ENCODE data around the gene GPD1. TPM values are rescaled to one million over a fixed set of nuclear protein-coding genes. Genes with fewer than 3 reads are reported as not detected.

The GPD1 gene
- total and polyA plus RNA-seq, 10 of the 15 experiments (the other 5 are each of a cell fraction or from before 2014, with no cell fraction given): 0.04 to 0.61 (median 0.26) TPM; not detected in 1

DNA sequence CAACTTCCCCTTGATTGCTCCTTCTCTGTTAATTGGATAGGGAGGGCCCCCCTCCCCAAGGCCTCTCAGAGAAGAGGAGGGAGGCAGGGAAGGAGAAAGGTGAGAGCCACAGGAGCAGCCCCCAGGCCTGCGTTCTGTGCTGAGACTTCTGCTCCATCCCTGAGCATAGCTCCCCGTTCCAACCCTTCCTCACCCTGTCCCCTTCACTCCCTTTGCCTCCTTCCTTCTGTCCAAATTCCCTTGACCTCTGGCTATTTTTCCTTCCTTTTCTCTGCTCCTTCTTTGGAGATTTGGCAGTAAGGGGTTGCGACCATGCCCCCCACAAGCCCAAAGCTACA is 47.2 kb upstream of the GPD1 start:
- H3K4me3 ChIP-seq: no peak overlapping the region
- H3K4me2 ChIP-seq (ENCODE audit: control insufficient read depth, insufficient read depth): peak overlapping the region; percentile 86; the same call in 1 of the 2 replicates
- H3K9me3 ChIP-seq (replicated peaks; ENCODE audit: control insufficient read depth, insufficient read depth, low read length): no peaks in the 10 kb centered on the region
- no peaks in the 10 kb centered on the region for H4K20me1 ChIP-seq (ENCODE audit: control insufficient read depth, insufficient read depth)
- H3K79me2 ChIP-seq (ENCODE audit: control insufficient read depth, insufficient read depth, low read length): no peaks in the 10 kb centered on the region
- ChIA-PET SMC1A (ENCODE audit: uncharacterized antibody, unreplicated experiment) (interaction anchor here (1.0 to 3.3 kb wide), 6 partner anchors 9 to 232 kb away, joined by 3 to 25 read pairs (median 4); no protein-coding TSS in a partner anchor), RAD21 (ENCODE audit: unreplicated experiment) (interaction anchor here (0.7 to 4.1 kb wide), 4 partner anchors 18 to 111 kb away, joined by 4 to 31 read pairs (median 7); no protein-coding TSS in a partner anchor), POLR2A (no interaction called here), CTCF (interaction anchor here (0.6 to 5.0 kb wide), 22 partner anchors 9 to 435 kb away, joined by 3 to 73 read pairs (median 4); partner anchors contain the start of gene RACGAP1)
- DNase-seq (ENCODE audit: low read depth, low spot score): no peak
- ATAC-seq: no peak; the same call in 2 of the 3 replicates
- H3K27ac ChIP-seq (ENCODE audit: control insufficient read depth, insufficient read depth): no peak overlapping the region
- intact Hi-C loops (cut with micrococcal nuclease; ENCODE audit: unreplicated experiment): loop anchor here (1.0 to 10.0 kb wide), 3 partner anchors 18 to 192 kb away; no protein-coding TSS in a partner anchor
- FAIRE-seq: no peak
- no peak for TF ChIP-seq SIX5 (IDR thresholded peaks at IDR 0.05; ENCODE audit: low read depth, low read length, severe bottlenecking)
- no peak for TF ChIP-seq BCL3 (IDR thresholded peaks at IDR 0.05; ENCODE audit: borderline replicate concordance, insufficient read depth, low read depth, low read length, poor library complexity, severe bottlenecking)
- no peak for TF ChIP-seq CREM (IDR thresholded peaks at IDR 0.05; ENCODE audit: low read depth)
- TF ChIP-seq RCOR1 (conservative IDR thresholded peaks at IDR 0.05; ENCODE audit: low read depth, low read length): no peak
- TF ChIP-seq POLR2AphosphoS5 (IDR thresholded peaks at IDR 0.05; ENCODE audit: low read length): no peak
- no peak for TF ChIP-seq KLF5 (IDR thresholded peaks at IDR 0.05; ENCODE audit: partially characterized antibody)
- no peak for TF ChIP-seq SREBF1 (IDR thresholded peaks at IDR 0.05; ENCODE audit: low read length)
- TF ChIP-seq ASH2L (IDR thresholded peaks at IDR 0.05; ENCODE audit: borderline replicate concordance, low read depth): no peak
- TF ChIP-seq YY1 (IDR thresholded peaks at IDR 0.05; ENCODE audit: low read depth, low read length): no peak
- TF ChIP-seq SP1 (IDR thresholded peaks at IDR 0.05; ENCODE audit: low read depth, low read length): no peak
- TF ChIP-seq DPF2 (IDR thresholded peaks at IDR 0.05): no peak
- no peak for TF ChIP-seq MEF2B (IDR thresholded peaks at IDR 0.05; ENCODE audit: partially characterized antibody, poor library complexity, severe bottlenecking)
- TF ChIP-seq SMAD1 (IDR thresholded peaks at IDR 0.05; ENCODE audit: low read depth, partially characterized antibody): no peak
- in situ Hi-C loops (cut with MboI): no loop called here
- H3K27me3 ChIP-seq (replicated peaks in 1 of 2; ENCODE audit: control insufficient read depth in 2 of 2, insufficient read depth in 2 of 2, low read length in 1 of 2): peaks cover 10 to 17% of the 10 kb centered on the region in 2 experiments; a peak in 3 of 4 replicates
- no peak overlapping the region for H3K9ac ChIP-seq (ENCODE audit: control insufficient read depth, insufficient read depth, low read length)
- 0 out of 2 replicates have a peak, but pooled peaks cover 4% of the 10 kb centered on the region for H3K4me1 ChIP-seq (ENCODE audit: control insufficient read depth, insufficient read depth, low read length)
- H3K36me3 ChIP-seq (ENCODE audit: control insufficient read depth in 2 of 2, insufficient read depth in 2 of 2, low read length in 1 of 2): no peaks in the 10 kb centered on the region
- H2AFZ ChIP-seq (ENCODE audit: control insufficient read depth, low read depth, low read length): no peak overlapping the region
- no TSS peak for BruUV-seq (replicated peaks)
- 41% methylated on average over 3 of the region's 3 CpGs for WGBS (ENCODE audit: insufficient coverage, insufficient replicate concordance, low lambda C conversion rate, missing lambda C conversion rate)

All from GM12878 (cell line).